Measurements from ENCODE around the gene DSCAML1.

The DSCAML1 gene, protein sequence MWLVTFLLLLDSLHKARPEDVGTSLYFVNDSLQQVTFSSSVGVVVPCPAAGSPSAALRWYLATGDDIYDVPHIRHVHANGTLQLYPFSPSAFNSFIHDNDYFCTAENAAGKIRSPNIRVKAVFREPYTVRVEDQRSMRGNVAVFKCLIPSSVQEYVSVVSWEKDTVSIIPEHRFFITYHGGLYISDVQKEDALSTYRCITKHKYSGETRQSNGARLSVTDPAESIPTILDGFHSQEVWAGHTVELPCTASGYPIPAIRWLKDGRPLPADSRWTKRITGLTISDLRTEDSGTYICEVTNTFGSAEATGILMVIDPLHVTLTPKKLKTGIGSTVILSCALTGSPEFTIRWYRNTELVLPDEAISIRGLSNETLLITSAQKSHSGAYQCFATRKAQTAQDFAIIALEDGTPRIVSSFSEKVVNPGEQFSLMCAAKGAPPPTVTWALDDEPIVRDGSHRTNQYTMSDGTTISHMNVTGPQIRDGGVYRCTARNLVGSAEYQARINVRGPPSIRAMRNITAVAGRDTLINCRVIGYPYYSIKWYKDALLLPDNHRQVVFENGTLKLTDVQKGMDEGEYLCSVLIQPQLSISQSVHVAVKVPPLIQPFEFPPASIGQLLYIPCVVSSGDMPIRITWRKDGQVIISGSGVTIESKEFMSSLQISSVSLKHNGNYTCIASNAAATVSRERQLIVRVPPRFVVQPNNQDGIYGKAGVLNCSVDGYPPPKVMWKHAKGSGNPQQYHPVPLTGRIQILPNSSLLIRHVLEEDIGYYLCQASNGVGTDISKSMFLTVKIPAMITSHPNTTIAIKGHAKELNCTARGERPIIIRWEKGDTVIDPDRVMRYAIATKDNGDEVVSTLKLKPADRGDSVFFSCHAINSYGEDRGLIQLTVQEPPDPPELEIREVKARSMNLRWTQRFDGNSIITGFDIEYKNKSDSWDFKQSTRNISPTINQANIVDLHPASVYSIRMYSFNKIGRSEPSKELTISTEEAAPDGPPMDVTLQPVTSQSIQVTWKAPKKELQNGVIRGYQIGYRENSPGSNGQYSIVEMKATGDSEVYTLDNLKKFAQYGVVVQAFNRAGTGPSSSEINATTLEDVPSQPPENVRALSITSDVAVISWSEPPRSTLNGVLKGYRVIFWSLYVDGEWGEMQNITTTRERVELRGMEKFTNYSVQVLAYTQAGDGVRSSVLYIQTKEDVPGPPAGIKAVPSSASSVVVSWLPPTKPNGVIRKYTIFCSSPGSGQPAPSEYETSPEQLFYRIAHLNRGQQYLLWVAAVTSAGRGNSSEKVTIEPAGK (N-terminal part only)

DNA sequence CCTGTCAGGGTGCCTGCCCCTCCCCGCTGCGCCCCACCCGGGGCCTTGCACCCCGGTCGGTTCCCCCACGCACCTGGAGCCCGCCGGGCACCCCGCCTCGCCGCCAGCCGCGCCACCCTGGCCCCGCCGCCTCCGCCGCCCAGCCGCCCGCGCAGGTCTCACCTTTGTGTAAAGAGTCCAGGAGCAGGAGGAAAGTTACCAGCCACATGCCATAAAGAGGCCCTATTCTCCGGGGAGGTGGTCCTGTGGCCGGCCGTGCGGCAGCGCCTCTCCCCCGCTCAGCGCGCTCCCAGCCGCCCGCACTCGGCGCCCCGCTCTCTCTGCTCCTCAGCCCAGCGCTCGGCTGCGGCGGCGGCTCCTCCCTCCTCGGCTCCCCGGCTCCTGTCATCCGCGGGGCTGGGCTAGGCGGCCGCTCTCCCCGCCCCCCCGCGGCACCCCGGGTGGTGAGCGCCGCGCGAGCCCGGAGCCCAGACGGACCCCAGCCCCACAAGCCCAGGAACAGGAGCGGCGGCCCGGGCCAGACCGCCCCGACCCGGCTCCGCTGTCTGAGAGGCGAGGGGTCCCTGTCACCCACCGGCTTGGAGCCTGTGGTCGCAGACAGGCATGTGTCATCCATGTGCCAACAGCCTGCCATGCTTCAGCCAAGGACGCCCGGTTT is at the start of gene DSCAML1:
TSS of gene DSCAML1 (minus strand) at position 345 of the 658 bp plus-strand sequence. CDS start at position 208, 137 bp downstream.
- in situ Hi-C loops (cut with MboI; ENCODE audit: low sequenced_read_pairs) = no loop called here
- DNase-seq (ENCODE audit: low spot score in 2 of 2) = no peak
- H3K27me3 ChIP-seq (ENCODE audit: low read depth) = peaks cover 60% of the 10 kb centered on the region

DNA sequence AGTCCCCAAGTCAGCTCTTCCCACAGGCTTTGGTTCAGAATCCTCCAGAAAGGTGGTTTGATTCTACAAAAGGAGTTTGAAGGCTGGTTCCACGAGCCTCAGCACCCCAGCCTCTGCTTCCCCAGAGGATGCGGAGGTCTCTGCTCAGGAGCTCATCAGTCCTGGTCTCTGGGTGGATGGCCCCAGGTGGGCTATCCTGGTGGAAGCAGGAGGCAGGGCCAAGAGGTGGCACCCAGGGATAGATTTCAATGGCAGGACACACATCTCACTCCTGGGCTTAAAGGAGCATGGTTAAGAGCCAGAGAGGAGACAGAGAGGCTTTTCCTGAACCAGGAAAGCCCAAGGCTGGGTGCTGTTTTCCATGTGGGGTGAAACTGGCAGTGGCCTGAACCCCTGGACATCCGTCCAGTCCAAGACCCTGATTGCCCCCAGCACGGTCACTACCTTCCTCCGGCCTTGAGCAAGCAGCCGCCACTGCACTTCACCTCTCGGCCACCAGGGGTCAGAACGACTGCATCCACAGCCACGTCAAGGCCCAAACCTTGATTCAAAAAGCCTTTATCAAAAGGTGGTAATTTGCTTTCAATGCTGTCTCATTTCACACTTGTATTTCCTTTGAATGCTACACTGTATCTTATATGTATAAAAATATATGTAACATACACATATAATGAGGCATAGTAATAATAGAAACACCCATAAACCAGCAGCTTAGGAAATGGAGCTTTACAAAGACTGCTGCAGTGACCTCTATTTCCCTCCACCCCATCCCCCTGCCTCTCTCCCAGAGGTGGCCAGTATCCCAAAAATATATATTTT is 46.9 kb upstream of the DSCAML1 start:
- in situ Hi-C loops (cut with MboI; ENCODE audit: low sequenced_read_pairs) = loop anchor here (5.0 kb wide), 1 partner anchor 103 kb away; no protein-coding TSS in a partner anchor
- no peaks in the 10 kb centered on the region; the same call in 1 of the 2 replicates for H3K36me3 ChIP-seq (replicated peaks)
- H3K9me3 ChIP-seq = no peaks in the 10 kb centered on the region
- H3K4me1 ChIP-seq = no peaks in the 10 kb centered on the region; the same call in 1 of the 2 replicates
- H3K27me3 ChIP-seq (ENCODE audit: low read depth) = no peaks in the 10 kb centered on the region
- H3K4me3 ChIP-seq = no peak overlapping the region
- peak; percentile 48 to 89 for DNase-seq (ENCODE audit: low spot score in 2 of 2)

More for the DNA sequence above, at the start of gene DSCAML1:
- no peaks in the 10 kb centered on the region for H3K4me1 ChIP-seq
- no peaks in the 10 kb centered on the region for H3K9me3 ChIP-seq
- no peak within 1 kb of the TSS for H3K4me3 ChIP-seq
- H3K36me3 ChIP-seq (replicated peaks) = no peaks in the 10 kb centered on the region

DNA sequence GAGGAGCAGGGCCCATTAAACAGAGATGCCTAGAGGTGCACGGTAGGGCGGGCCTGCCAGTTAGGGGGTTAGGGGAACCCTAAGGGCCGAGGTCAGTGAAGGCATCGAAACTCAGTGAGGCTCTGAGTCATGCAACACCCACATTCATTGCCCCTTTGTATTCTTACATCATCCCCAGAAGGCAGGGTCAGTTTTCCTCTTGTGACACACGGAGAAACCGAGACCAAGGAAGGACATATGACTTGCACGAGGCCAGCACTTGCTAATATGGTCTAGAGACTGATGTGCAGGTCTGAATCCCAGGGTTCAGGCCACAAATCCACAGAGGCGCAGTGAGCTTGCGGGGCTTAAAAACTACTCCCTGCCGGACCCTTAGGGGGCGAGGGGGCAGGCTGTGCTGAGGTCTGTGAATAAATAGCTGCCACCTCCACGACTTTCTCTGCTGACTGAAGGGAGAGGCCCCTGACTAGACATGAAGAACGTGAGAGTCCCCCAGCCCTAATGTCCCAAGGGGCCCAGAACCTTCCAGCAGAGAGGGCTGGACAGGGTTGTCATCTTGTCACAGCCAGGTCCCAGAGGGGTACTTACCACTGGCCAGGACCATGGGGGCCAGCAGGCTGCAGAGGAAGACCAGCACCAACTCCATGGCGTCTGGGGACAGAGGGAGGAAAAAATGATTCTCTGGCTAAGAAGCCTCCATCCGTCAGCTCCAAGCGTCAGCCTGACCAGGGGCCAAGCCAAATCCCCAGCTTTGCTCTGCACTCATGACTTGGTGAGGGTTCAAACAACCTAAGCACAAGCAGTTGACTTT is 45.3 kb upstream of the DSCAML1 start:
- in situ Hi-C loops (cut with MboI; ENCODE audit: low sequenced_read_pairs) = loop anchor here (5.0 kb wide), 1 partner anchor 105 kb away; no protein-coding TSS in a partner anchor
- peak in 1 of 2 experiments; percentile 5 for DNase-seq (ENCODE audit: low spot score in 2 of 2)
- H3K4me3 ChIP-seq = no peak overlapping the region
- no peaks in the 10 kb centered on the region for H3K9me3 ChIP-seq
- H3K27me3 ChIP-seq (ENCODE audit: low read depth) = no peaks in the 10 kb centered on the region
- no peaks in the 10 kb centered on the region; the same call in 1 of the 2 replicates for H3K4me1 ChIP-seq
- no peaks in the 10 kb centered on the region; the same call in 1 of the 2 replicates for H3K36me3 ChIP-seq (replicated peaks)

DNA sequence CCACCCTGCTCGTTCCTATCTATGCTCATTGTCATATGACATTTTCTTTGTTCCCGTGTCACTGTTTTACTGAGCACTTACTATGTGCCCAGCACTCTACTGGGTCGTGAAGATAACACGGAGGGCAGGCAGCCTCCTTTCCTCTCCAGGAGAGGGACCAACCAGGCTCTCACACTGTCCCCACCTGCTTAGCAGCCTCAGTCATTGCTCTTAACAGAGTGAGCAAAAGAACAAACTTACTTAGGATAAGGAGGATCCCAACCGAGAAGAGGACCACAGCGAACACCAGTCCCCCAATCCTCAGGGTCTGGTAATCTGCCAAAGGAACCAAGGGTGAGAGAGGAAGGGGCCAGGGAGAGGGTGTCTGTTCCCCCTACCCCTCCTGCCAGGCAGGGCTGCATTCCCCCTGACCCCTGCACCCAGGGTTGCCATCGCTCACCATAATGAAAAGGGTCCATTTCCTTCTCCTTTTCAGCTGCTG is 44.6 kb upstream of the DSCAML1 start:
- DNase-seq (ENCODE audit: low spot score in 2 of 2) = no peak
- in situ Hi-C loops (cut with MboI; ENCODE audit: low sequenced_read_pairs) = loop anchor here (5.0 kb wide), 1 partner anchor 106 kb away; no protein-coding TSS in a partner anchor
- H3K9me3 ChIP-seq = no peaks in the 10 kb centered on the region
- no peak overlapping the region for H3K4me3 ChIP-seq
- H3K4me1 ChIP-seq = no peaks in the 10 kb centered on the region; the same call in 1 of the 2 replicates
- no peaks in the 10 kb centered on the region; the same call in 1 of the 2 replicates for H3K36me3 ChIP-seq (replicated peaks)
- H3K27me3 ChIP-seq (ENCODE audit: low read depth) = no peaks in the 10 kb centered on the region

DNA sequence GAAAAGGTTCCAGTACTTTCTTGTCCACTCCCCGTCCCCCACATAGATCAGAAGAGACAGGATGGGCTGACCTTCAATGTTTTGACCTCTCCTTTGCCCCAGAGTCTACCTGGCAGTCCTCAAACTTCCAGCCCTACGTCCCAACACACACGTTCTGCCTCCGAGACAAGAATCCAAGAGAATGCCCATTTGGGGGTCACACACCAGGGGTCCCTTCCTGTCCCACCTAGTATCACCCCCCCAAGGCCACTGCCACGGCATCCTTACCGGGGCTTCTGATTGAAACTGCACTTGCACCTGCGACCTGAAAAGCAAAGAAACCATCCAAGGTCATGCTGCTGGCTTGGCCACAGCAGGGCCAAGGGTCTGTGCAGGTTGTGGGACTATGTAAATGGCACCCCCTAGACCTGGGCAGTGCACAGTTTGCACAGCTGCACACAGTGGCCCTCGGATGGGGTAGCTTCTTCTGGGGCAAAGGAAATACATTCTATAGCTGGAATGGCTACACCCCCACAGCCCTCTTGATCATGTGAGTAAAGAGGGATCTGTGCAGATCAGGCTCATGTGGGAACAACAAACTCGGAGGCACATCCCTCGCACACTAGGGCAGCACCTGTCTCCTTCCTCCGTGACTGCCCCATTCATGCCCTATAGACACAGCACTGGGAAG is 44.0 kb upstream of the DSCAML1 start:
- Histone ChIP-seq H3K36me3 (replicated peaks) (no peaks in the 10 kb centered on the region; the same call in 1 of the 2 replicates), H3K9me3 (no peaks in the 10 kb centered on the region), H3K27me3 (ENCODE audit: low read depth) (no peaks in the 10 kb centered on the region), H3K4me3 (no peak overlapping the region), H3K4me1 (no peaks in the 10 kb centered on the region)
- peak in 1 of 2 experiments; percentile 4 for DNase-seq (ENCODE audit: low spot score in 2 of 2)
- in situ Hi-C loops (cut with MboI; ENCODE audit: low sequenced_read_pairs) = loop anchor here (5.0 kb wide), 1 partner anchor 106 kb away; no protein-coding TSS in a partner anchor

DNA sequence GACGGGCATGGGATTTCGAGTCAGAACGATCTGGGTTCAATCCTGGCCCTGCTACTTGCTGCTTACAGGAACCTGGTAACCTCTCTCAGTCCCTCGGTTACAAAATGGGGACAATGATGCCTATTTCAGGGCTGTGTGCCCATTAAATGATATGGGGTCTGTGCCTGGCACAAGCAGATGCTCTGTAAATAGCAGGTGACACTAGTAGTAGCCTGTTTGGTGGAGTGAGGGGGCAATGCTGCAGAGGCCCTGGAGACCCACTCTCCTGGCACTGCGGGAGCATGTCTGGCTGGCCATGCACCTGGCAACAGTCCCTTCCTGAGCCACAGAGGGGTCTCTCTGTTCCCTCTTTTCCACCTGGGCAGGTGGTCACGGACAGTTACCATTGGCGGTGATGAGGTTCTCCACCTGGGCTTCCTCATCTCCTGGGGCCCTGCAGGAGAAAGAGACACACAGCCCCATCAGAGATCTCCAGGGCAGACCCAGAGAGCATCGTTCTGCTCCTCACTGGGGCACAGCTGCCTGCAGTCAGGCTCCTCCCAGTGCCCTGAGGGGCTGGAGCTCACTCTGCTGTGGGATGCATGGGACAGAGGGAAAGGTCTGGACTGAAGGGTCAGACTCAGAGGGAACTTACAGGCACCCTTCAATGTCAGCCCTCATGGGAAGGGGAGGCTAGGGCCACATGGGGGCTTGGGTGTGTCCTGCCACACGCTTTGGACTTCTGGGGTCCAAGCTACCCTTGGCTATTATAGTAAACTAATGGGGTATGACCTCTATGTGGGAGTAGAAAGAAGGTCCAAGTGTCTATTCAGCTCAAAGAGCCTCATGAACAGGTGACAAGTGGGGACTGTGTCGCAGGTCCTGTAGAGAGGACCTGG is 43.2 kb upstream of the DSCAML1 start:
- in situ Hi-C loops (cut with MboI; ENCODE audit: low sequenced_read_pairs) = loop anchor here (5.0 kb wide), 1 partner anchor 107 kb away; no protein-coding TSS in a partner anchor
- no peak overlapping the region for H3K4me3 ChIP-seq
- no peaks in the 10 kb centered on the region for H3K4me1 ChIP-seq
- H3K27me3 ChIP-seq (ENCODE audit: low read depth) = no peaks in the 10 kb centered on the region
- H3K36me3 ChIP-seq (replicated peaks) = no peaks in the 10 kb centered on the region; the same call in 1 of the 2 replicates
- H3K9me3 ChIP-seq = no peaks in the 10 kb centered on the region
- peak in 1 of 2 experiments; percentile 3 for DNase-seq (ENCODE audit: low spot score in 2 of 2)

DNA sequence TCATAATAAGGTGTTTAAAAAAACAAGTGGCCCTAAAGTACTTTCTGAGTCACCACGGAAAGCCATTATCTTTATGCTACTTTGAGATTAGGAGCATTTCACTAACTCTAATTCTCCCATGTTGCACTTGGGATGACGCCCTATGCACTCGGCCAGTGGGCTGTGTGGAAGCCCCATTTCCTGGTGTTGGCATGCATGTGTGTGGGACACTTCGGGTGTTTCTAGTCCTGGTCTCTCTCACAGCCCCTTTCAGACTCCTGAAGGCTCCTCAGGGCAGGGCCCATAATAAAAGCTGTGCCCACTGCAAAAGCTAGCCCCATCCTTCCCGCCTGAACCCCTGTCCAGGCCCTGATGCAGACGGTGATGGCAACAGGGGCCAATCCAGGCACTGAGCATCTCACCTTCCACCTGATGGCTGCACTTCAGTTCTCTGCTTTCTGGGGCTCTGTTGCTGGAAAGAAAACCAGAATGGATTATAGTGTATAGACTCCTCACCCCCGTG is 42.4 kb upstream of the DSCAML1 start:
- no peaks in the 10 kb centered on the region; the same call in 1 of the 2 replicates for H3K36me3 ChIP-seq (replicated peaks)
- no peaks in the 10 kb centered on the region for H3K9me3 ChIP-seq
- H3K27me3 ChIP-seq (ENCODE audit: low read depth) = no peaks in the 10 kb centered on the region
- in situ Hi-C loops (cut with MboI; ENCODE audit: low sequenced_read_pairs) = no loop called here
- DNase-seq (ENCODE audit: low spot score in 2 of 2) = no peak
- H3K4me3 ChIP-seq = no peak overlapping the region
- no peaks in the 10 kb centered on the region for H3K4me1 ChIP-seq

DNA sequence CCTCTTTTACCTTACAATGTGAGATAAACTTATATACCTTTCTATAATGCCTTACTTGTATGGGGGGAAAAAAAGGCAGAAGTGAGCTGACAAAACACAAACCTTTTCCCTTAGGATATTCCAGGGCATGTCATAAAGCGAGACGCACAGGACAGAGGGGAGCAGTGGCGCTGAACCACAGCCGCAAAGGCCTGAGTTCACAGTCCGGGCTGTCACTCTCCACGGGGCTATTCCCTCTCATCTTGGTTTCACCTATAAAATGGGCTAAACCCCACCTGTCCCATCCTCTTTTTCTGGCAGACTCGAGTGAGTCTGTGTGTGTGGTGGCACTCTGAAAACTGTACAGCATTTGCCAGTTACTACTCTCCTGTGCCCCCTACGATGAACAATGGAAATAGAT is 41.9 kb upstream of the DSCAML1 start:
- Histone ChIP-seq H3K4me1 (no peaks in the 10 kb centered on the region), H3K36me3 (replicated peaks) (no peaks in the 10 kb centered on the region; the same call in 1 of the 2 replicates), H3K27me3 (ENCODE audit: low read depth) (no peaks in the 10 kb centered on the region), H3K4me3 (no peak overlapping the region), H3K9me3 (no peaks in the 10 kb centered on the region)
- in situ Hi-C loops (cut with MboI; ENCODE audit: low sequenced_read_pairs) = no loop called here
- DNase-seq (ENCODE audit: low spot score in 2 of 2) = no peak

DNA sequence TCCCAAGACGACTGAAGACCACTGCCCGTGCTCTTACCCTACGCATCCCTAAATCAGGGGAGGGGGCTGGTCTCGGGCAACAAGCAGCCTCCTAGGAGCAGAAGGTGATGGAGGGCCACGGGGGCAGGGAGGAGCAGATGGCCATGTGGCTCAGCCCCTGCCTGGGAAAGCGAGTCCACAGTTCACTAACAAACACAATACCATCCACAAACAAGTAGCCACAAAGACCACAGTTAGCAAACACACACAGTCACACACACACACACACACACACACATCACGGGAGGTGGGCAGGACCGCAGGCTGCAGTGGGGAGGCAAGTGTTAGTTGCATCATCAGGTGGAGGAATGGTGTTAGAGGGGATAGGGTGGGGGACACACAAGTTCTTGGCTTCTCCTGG is 40.8 kb upstream of the DSCAML1 start:
- Histone ChIP-seq H3K36me3 (replicated peaks) (no peaks in the 10 kb centered on the region; the same call in 1 of the 2 replicates), H3K9me3 (no peaks in the 10 kb centered on the region), H3K27me3 (ENCODE audit: low read depth) (no peaks in the 10 kb centered on the region), H3K4me1 (no peaks in the 10 kb centered on the region), H3K4me3 (no peak overlapping the region)
- in situ Hi-C loops (cut with MboI; ENCODE audit: low sequenced_read_pairs) = no loop called here
- DNase-seq (ENCODE audit: low spot score in 2 of 2) = peak in 1 of 2 experiments; percentile 4

Data from HAP-1 (cell line).